HCT116 (cell line): Measurements from ENCODE around the gene XPC. TPM values are rescaled to one million over a fixed set of nuclear protein-coding genes. Genes with fewer than 3 reads are reported as not detected.

Experiments
- ATAC-seq: fragments of 200-7000 bp; cut with Tn5 transposase; 2 replicates; pipeline ENCODE4 v1.9.1; 2020; ENCODE audit warnings: mild to moderate bottlenecking, moderate library complexity
- BruUV-seq: library from RNA; stranded (reverse); fragments of 400-500 nt; replicated peaks from 2 replicates; lab custom pipeline; 2021; lab: Mats Ljungman, UMichigan
- CTCF ChIA-PET: fragments of 300-600 bp; sonication (Branson Sonifier 250); formaldehyde crosslinking; loops from one replicate; lab custom pipeline; 2021; ENCODE audit warnings: antibody characterized with exemption; lab: Charles Lee
- POLR2A ChIA-PET: fragments of 300-600, 350-600 bp; sonication (Branson Sonifier 250); formaldehyde crosslinking; loops from one replicate; lab custom pipeline; 2021; ENCODE audit warnings: antibody characterized with exemption; lab: Charles Lee
- RAD21 ChIA-PET, 2 experiments: fragments of 300-600 bp; sonication (Branson Sonifier 250); formaldehyde crosslinking; loops; one replicate each; lab custom pipeline; 2023; ENCODE audit warnings: low total read pairs in 2 of 2; ENCODE audit not compliant: uncharacterized antibody in 2 of 2, unreplicated experiment in 2 of 2, low non-redundant PET in 1 of 2; lab: Charles Lee
- DNase-seq: peaks from one replicate; pipeline ENCODE4 v3.0.0-alpha.2; 2010; ENCODE audit warnings: low read depth, low spot score
- H2AFZ ChIP-seq: fragments of 200-600 bp; shearing (Covaris generic), sonication (generic); 2 replicates; pipeline ENCODE4 v1.6.1; 2017; ENCODE audit warnings: low read depth, mixed run types, mixed read lengths, antibody characterized with exemption, low read length; ENCODE audit not compliant: poor library complexity, severe bottlenecking
- H3K27ac ChIP-seq: 2 replicates; pipeline ENCODE4 v1.5.1; 2012; ENCODE audit warnings: low read depth, low read length
- H3K27me3 ChIP-seq: fragments of 200-600 bp; sonication (generic); 2 replicates; pipeline ENCODE4 v1.6.1; 2016; ENCODE audit warnings: mixed run types, low read length, mixed read lengths; ENCODE audit not compliant: insufficient read depth
- H3K36me3 ChIP-seq, 2 experiments: fragments of 200-500 bp in 1 of 2; fragments of 200-600 bp in 1 of 2; sonication (Bioruptor generic) in 1 of 2; sonication (generic) in 1 of 2; 2 replicates each; pipeline versions ENCODE4 v1.5.1 to v1.6.1; 2014 to 2016; ENCODE audit warnings: low read length in 2 of 2, inconsistent platforms in 1 of 2, mixed read lengths in 1 of 2, mixed run types in 1 of 2; ENCODE audit not compliant: insufficient read depth in 2 of 2, control insufficient read depth in 1 of 2
- H3K4me1 ChIP-seq, 2 experiments: fragments of 200-600 bp in 1 of 2; sonication (generic) in 1 of 2; 2 replicates each; pipeline versions ENCODE4 v1.5.1 to v1.6.1; 2012 to 2017; ENCODE audit warnings: low read length in 2 of 2, inconsistent platforms in 1 of 2, mild to moderate bottlenecking in 1 of 2, mixed read lengths in 1 of 2, mixed run types in 1 of 2, moderate library complexity in 1 of 2; ENCODE audit not compliant: insufficient read depth in 2 of 2, control insufficient read depth in 1 of 2
- H3K4me2 ChIP-seq: fragments of 200-600 bp; sonication (generic); 2 replicates; pipeline ENCODE4 v1.6.1; 2017; ENCODE audit warnings: mixed run types, low read length, mixed read lengths
- H3K4me3 ChIP-seq, 2 experiments: fragments of 200-600 bp in 1 of 2; sonication (generic) in 1 of 2; replicated peaks in 1 of 2; 2 replicates each; pipeline ENCODE4 v1.5.1; 2011 to 2016; ENCODE audit warnings: low read length in 2 of 2, control low read depth in 1 of 2, low read depth in 1 of 2, mild to moderate bottlenecking in 1 of 2, mixed read lengths in 1 of 2, mixed run types in 1 of 2
- H3K79me2 ChIP-seq: fragments of 200-600 bp; sonication (generic); 2 replicates; pipeline ENCODE4 v1.6.1; 2017; ENCODE audit warnings: mild to moderate bottlenecking, mixed run types, low read length, moderate library complexity, mixed read lengths; ENCODE audit not compliant: insufficient read depth
- H3K9ac ChIP-seq: fragments of 200-600 bp; sonication (generic); 2 replicates; pipeline ENCODE4 v1.6.1; 2016; ENCODE audit warnings: low read length, mixed read lengths
- H3K9me2 ChIP-seq: fragments of 200-600 bp; sonication (generic), shearing (Covaris generic); 2 replicates; pipeline ENCODE4 v1.6.1; 2017; ENCODE audit warnings: mixed run types, mild to moderate bottlenecking, moderate library complexity; ENCODE audit not compliant: insufficient read depth
- H3K9me3 ChIP-seq, 2 experiments: fragments of 200-500 bp in 1 of 2; fragments of 200-600 bp in 1 of 2; sonication (Bioruptor generic) in 1 of 2; sonication (generic) in 1 of 2; 2 replicates each; pipeline ENCODE4 v1.6.1; 2014 to 2017; ENCODE audit warnings: low read length in 2 of 2, mixed read lengths in 2 of 2, inconsistent platforms in 1 of 2, low read depth in 1 of 2, mild to moderate bottlenecking in 1 of 2, mixed run types in 1 of 2, moderate library complexity in 1 of 2; ENCODE audit not compliant: control insufficient read depth in 1 of 2, insufficient read depth in 1 of 2
- H4K20me1 ChIP-seq: fragments of 200-600 bp; sonication (generic), shearing (Covaris generic); 2 replicates; pipeline ENCODE4 v1.6.1; 2017; ENCODE audit warnings: mixed run types, mild to moderate bottlenecking, moderate library complexity; ENCODE audit not compliant: insufficient read depth
- RAD21 ChIP-seq: IDR thresholded peaks from 2 replicates; pipeline ENCODE4 v1.6.1; 2012; ENCODE audit warnings: low read depth, mild to moderate bottlenecking
- ZNF274 ChIP-seq: fragments of 200-500 bp; sonication (Bioruptor generic); IDR thresholded peaks from 2 replicates; pipeline ENCODE4 v1.6.1; 2014; ENCODE audit warnings: mild to moderate bottlenecking, low read depth, low read length, inconsistent platforms
- intact Hi-C: fragments of 100-400 bp; cut with micrococcal nuclease; formaldehyde crosslinking; loops from 2 replicates; pipeline ENCODE4 v1.10.0; 2022
- total RNA-seq: library from RNA; stranded (reverse); gene quantifications from one replicate; pipeline ENCODE4 v1.2.1, GENCODE V29; 2021; ENCODE audit not compliant: unreplicated experiment
- TF ChIP-seq, protein P1 (sequence below): IDR thresholded peaks from 2 replicates; pipeline ENCODE4 v1.6.1; 2012
- TF ChIP-seq, protein P2 (sequence below), 3 experiments: fragments of 200-600 bp in 1 of 3; sonication (generic) in 1 of 3; IDR thresholded peaks in 2 of 3; conservative IDR thresholded peaks in 1 of 3; 2 replicates each; pipeline ENCODE4 v1.5.1; 2012 to 2017; ENCODE audit warnings: low read depth in 2 of 3, low read length in 2 of 3, antibody characterized with exemption in 1 of 3, borderline replicate concordance in 1 of 3, control low read depth in 1 of 3, mild to moderate bottlenecking in 1 of 3, mixed read lengths in 1 of 3, mixed run types in 1 of 3, moderate library complexity in 1 of 3; ENCODE audit not compliant: insufficient read depth in 1 of 3

Gene XPC
- total RNA-seq, 1 experiment from 2014 or later: 29.5 TPM

- H3K27ac ChIP-seq: no peak overlapping the region
These were observed 64.3 kb downstream of the XPC start for GRCh38 chr3:14113965-14114635.

More at GRCh38 chr3:14113965-14114635, 64.3 kb downstream of the XPC start:
- Histone ChIP-seq H3K9me3 (no peaks in the 10 kb centered on the region), H3K9ac (no peak overlapping the region), H3K27me3 (no peaks in the 10 kb centered on the region), H3K4me1 (no peaks in the 10 kb centered on the region), H3K9me2 (no peaks in the 10 kb centered on the region), H3K36me3 (peaks cover 20 to 25% of the 10 kb centered on the region in 2 experiments; a peak in 3 of 4 replicates), H3K79me2 (peaks cover 17% of the 10 kb centered on the region), H2AFZ (no peak overlapping the region), H3K4me3 (no peak overlapping the region), H3K4me2 (no peak overlapping the region), H4K20me1 (no peaks in the 10 kb centered on the region)
- ChIA-PET CTCF (interaction anchor here (2.5 kb wide), 1 partner anchor 218 kb away, joined by 36 read pairs; no protein-coding TSS in a partner anchor), RAD21 (interaction anchor here in 1 of 2 experiments (1.5 kb wide), 1 partner anchor 217 kb away, joined by 7 read pairs; no protein-coding TSS in a partner anchor), POLR2A (interaction anchor here (1.5 kb wide), 1 partner anchor 11 kb away, joined by 7 read pairs; the partner anchor contains the start of genes CHCHD4 and TMEM43)
- DNase-seq (no peak), ATAC-seq (0 out of 2 replicates have a peak, but pooled peaks have one; percentile 36)
- no TSS peak for BruUV-seq
- TF ChIP-seq, protein P1, sequence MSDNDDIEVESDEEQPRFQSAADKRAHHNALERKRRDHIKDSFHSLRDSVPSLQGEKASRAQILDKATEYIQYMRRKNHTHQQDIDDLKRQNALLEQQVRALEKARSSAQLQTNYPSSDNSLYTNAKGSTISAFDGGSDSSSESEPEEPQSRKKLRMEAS: no peak
- TF ChIP-seq, protein P2, sequence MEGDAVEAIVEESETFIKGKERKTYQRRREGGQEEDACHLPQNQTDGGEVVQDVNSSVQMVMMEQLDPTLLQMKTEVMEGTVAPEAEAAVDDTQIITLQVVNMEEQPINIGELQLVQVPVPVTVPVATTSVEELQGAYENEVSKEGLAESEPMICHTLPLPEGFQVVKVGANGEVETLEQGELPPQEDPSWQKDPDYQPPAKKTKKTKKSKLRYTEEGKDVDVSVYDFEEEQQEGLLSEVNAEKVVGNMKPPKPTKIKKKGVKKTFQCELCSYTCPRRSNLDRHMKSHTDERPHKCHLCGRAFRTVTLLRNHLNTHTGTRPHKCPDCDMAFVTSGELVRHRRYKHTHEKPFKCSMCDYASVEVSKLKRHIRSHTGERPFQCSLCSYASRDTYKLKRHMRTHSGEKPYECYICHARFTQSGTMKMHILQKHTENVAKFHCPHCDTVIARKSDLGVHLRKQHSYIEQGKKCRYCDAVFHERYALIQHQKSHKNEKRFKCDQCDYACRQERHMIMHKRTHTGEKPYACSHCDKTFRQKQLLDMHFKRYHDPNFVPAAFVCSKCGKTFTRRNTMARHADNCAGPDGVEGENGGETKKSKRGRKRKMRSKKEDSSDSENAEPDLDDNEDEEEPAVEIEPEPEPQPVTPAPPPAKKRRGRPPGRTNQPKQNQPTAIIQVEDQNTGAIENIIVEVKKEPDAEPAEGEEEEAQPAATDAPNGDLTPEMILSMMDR (IDR thresholded peaks at IDR 0.05 in 2 of 3, conservative IDR thresholded peaks at IDR 0.05 in 1 of 3; ENCODE audit: borderline replicate concordance in 1 of 3, insufficient read depth in 1 of 3, low read depth in 2 of 3, low read length in 2 of 3): peak; percentile 28 to 48 (median 47); a peak in 4 of 6 replicates
- no peak for TF ChIP-seq ZNF274
- TF ChIP-seq RAD21: peak; percentile 65
- intact Hi-C loops: loop anchor here (1.0 kb wide), 1 partner anchor 218 kb away; no protein-coding TSS in a partner anchor
